Stimulated activated CD8-positive, alpha-beta memory T cell treated with anti-CD3 and anti-CD28 coated beads, Interleukin-4, amount 100 ng/mL, for 24 hours (primary cell): ENCODE measurements around the gene TNS2.

ENCODE experiments used
- DNase-seq: peaks from one replicate; pipeline ENCODE4 v3.0.0-alpha.2; 2020; ENCODE audit warnings: low read depth

Gene TNS2

DNA sequence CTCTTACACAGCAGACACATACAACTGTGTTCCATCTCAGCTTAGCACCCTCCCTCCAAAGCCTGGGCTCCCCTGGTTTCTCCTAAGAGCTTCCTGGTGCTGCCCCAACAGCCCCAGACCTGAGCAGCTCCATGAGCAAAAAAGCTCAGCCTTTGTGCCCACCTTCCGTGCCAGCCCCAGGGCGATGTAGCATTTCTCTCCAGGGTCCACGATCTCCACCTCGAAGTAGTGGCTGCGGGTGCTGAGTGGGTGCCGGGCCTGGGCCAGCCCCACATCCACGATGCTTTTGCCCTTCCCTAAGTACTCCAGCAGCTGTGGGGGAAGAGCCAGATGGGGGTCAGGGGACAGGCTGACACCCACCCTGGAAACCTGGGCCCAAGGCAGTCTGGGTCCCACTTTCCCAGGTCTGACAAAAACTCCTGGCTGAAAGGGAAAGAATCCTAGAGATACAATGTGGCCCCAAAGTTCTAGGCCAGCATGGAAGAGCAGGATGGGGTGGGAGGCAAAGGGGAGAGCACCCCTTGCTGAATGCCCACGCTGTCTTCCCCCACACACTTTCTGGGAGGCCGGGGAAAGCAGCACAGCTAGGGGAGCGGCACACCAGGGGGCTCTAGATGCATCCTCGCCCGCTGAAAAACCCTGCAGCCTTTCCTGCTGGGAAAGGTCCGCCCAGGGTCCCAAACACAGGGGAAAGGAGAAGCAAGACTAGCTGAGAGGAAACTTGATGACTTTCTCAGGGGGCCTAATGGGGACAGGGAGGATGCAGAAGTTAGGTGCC lies 18.3 kb downstream of the TNS2 start:
- DNase-seq = no peak

DNA sequence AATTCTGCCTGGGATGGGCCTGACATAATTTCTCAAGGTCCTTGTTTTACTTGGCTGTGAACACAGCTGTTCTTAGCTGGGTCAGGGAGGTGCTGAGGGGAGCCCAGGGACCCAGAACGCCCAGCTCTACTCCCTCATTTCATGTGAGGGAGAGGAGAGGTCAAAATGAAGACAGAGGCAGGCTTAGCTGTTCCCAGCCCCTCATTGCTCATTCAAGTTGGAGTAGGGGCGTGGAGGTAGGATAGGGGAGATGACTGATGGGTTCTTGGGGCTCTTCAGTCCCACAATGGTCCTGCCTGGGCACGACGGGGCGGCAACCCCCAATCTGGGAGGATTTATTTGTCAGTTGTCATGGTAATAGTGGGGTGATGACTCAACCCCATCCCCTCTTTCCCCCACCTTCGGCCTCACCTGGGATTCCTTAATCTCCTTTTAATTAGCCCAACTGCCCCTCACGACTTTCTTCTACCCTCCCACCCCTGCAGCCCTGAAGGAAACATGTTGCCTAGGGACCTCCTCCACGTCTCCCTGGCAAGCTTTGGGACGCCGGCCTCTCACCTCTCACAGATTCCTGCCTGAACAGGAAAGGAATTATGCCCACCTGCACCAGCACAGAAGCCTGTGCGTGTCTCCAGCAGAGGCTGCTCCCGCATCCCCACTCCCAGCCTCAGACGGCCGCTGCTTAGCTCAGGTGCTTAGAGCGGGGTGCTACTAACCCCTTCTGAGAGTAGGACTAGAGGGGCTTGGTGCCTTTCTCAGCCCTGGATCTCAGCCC lies 19.1 kb downstream of the TNS2 start:
- no peak for DNase-seq

DNA sequence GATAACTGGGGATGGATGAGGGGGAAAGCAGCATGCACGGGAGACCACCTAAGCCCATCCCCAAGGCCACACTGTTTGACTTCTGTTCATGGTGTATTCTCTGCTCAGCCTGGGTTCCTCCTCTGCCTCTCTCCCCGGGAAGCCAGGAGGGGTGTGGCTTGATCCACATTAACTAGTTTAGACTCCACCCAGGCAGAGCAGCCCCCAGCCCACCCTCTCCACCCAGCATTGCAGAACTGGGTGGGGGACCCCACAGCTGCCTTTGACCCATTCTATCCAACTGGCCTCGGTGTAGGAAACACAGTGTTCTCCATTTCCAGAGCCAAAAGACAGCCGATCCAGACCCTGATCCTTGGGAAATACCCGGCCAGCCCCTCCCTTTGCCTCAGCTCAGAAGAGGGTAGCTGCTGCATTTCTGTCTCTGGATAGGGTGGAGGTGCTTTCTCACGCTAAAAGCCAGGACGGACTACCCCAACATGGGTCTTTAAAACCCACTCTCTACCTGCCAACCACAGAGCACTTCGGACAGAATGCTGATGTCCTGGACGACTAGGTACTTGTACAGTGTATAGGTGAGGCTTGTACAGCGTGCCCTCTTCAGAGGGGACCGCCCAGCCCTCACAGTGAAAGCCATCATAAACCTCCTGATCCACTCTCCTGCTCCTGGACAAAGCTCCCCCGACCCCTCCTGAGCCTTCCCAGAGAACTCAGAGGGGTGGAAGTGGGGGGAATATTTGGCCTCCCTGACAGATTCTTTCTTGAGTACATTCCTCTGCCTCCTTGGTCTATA lies 20.0 kb downstream of the TNS2 start:
- DNase-seq = no peak

DNA sequence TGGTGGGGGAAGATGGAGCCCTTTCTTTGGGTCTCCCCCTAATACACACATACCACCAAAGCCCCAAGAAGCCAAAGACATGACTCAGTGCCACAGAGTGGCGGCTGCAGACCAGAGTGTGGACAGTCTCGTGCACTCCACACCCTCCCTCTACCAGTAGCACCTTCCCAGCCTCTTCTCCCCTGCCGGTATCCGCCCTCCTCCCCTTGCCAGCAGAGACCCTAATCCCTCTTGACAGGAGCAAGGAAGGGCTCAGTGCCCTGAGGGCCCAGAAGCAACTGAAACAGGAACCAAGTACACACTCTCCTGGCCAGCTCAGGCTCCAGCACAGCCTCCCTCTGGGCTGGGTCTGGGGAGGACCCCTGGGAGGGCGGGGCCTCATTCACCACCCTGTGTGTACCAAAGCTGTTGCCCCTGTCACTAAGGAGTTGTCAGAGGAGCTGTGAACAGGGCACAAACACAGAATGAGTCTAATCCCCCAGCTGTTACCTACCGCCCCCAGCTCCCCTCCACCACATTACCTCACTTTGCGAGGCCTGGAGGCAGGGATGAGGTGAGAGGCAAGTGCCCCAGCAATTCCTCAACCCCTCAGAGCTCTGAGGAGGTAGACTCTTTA lies 21.1 kb downstream of the TNS2 start:
- DNase-seq = no peak

DNA sequence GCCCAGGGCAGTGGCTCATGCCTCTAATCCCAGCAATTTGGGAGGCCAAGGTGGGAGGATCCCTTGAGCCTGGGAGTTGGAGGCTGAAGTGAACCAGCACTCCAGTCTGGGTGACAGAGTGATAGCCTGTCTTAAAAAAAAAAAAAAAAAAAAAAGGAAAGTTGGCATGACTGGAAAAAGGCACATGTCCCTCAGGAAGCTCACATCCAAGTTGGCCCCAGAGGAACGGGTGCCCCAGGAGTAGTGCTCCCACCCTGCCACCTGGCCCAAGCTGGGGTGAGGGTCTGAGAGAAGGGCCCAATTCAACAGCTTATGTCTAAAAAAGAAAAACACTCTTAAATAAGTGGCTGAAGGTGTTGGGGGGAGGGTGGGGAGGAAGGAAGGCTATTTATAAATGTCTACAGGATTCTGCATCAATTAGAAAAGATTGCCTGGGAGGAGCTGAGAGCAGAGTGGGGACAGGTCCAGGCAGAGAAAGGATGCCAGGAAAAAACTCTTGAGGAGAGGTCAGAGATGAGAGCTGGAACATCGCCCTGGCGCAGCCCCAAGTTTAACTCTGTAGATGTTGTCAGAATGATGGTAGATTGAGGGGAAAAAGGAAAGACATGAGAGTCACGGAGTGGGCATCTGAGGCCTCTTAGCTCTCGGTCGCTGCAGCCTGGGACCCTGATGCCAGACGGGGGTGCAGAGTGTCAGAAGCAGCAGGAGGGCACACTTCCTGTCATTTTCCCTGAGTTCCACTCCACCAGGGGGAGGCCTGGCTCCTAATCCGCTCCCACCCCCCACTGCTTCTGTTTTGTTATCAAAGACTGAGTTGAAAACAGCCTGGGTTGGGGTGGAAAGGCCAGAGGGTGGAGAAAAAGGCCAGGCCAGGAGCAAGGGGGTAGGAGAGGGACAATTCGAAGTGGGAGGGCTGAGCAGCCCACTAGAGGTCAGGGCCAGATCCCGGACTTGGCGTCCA lies 22.0 kb downstream of the TNS2 start:
- no peak for DNase-seq

DNA sequence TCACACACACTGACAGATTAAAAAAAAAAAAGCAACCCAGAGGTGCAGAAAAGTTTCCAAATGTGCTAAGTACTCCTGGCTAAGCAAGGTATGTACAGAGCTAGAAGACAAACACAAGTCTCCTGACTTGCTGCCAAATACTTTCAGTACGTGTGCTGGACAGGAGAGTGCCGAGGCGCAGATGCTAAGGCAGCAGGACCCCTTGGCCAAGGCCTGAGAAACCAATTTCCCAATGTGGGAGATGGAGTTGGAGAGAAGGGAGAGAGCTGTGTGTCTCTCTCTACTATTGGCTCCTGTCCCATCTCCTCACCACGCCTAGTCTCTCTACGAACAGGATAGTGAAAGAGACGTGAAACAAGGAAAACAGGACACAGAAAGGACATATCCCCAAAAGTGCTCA lies 24.0 kb downstream of the TNS2 start:
- DNase-seq = no peak

DNA sequence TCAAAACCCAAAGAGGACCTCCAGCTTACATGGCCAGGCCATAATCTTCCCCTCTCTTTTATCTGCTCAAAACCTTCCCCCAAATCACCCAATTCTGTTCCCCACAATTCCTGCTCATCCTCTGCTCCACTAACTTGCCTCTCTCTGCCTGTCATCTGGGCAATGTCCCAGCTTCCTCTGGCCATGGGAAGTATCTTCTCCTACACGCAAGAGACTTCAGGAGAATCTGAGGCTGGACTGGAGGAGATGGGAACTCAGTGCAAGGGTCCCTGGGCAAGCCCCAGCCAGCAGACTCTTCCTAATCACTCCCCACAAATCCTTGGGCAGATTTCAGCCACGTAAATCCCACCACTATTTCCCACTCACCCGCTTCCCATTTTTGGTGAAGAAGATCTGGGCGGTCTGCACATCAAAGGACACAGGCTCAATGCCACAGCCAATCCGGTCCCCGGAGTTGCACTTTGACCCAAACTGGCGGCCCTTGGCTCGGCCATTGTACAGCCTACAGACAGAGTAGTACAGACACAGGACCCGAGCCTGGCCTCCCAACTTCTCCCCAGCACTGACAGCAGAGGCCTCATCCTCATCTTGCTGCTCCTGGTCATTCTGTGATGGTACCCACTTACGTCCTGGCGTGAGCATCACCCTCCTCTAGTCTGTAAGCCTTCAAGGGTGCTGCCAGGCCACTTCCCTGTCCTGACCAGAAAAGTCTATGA lies 24.6 kb downstream of the TNS2 start:
- no peak for DNase-seq

DNA sequence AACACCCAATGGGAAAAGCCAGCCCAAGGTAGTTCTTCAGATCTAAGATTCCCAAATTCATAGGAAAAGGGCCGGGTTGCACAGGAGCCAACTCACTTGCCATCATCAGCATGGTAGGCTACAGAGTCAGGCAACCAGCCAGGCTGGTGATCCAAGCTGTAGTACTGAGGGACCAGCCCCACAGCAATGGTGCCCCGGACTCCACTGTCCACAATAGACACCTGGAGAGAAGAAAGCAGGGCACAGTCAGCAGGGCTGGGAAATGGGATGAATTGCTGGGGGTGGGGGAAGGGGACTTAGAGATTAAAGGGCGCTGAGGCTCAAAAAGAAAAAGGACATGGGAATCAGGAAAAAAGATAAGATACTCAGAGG lies 25.1 kb downstream of the TNS2 start:
- DNase-seq = no peak

DNA sequence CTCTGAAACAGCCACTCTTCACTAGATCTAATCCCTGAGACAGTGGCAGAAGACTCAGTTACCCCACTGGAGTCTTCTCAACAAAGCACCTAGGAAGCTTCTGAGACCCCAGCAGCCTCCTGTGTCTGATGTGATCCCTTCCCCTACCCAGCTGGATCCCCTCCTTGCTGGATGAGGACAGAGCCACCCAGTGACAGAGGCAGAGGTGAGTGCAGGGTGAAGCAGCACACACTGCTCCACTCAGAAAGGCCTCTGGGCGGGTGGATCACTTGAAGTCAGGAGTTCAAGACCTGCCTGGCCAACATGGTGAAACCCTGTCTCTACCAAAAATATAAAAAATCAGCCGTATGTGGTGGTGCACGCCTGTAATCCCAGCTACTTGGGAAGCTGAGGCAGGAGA lies 26.6 kb downstream of the TNS2 start:
- DNase-seq = no peak

DNA sequence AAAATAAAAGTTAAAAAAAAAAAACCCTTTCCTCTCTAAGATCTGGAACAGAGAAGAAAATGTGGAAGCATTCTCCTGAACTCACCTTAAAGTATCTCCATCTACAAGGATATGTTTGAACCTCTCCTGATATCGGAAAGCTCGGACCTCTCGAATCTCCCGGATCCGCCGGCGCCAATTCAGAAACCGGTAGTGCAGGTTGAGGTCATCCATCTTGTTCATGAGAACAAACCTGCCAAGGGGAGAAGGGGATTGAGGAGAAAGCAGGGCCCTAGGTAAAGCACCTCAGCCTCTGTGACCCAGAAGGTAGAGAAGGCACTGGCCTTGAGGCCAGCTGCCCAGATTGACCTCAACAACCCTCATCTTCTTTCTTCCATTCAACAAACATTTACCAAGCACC lies 27.2 kb downstream of the TNS2 start:
- no peak for DNase-seq

DNA sequence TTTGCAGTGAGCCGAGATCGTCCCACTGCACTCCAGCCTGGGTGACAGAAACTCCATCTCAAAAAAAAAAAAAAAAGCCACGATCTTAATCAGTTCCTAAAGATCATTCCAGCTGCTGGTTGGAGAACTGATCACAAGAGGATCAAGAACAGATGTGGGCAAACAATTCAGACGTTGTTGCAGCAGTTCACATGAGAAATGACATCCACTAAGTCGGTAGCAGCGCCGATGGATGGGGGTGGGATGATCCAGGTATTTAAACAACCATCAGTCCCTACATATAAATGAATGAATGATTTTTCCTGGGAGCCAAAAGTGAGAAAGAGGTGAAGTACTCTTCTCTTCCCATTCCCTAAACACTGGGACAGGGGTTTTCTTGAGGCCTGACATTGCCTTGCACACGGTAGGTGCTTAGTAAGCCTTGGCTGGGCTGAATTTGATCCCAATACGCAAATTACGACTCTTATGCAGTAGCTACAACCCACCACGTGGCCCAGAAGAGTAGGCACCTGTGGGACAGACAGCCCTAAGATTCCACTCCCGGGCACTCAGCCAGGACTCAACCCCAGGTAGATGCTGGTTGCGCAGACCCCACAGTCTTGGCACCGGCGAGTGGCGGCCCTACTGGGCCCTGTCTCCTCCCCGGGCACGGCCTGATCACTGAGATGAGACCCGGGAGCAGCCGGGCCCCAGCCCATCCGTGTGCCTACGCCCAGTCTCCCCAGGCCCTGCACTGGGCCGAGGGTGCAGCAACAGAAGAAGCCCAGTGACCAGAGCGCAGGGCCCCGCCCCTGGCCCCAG lies 28.8 kb downstream of the TNS2 start:
- DNase-seq = no peak

DNA sequence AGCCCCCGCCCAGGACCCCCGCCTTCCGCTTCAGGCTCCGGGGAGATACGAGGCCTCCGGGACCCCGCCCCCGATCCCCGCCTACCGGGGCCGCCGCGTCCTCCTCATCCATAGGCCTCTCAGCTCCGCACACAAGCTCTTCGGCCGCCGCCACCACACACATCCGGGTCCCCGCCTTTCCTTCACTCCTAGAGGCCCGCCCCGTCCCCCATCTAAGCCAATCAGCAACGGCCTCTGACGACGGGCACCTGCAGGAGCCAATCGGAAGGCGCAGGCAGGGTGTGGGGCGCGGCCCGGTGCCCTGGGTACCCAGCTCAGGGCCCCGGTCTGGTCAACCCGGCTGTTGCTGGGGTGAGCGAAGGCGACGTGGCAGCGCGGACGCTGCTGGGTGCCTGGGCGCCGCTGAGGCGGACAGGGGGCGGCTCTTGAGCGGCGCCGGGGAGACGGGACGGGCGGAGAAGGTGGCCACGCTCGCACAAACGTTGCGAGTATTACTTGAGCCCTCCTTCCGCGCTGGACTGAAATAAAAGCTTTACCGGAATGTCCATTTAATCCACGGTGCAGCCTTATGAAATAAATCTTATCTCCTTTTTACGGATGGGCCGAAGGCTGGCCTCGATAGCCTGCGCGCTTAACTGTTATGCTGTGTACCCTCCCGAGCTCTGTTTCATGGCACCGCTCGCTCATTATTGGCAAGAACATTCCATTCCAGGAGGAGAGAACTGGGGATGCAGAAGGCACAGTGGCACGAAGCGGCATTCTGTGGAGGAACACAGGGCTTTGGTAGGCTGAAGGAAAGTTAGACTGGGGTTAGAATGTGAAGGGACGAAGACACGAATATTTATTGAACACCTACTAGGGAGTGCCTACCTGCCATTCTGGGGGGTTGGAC lies 29.6 kb downstream of the TNS2 start, which contains the start of gene SPRYD3:
SPRYD3 (minus strand) TSS at position 165 of the 892 bp plus-strand sequence; CDS start at position 108, 57 bp downstream.
- peak; percentile 91 for DNase-seq

DNA sequence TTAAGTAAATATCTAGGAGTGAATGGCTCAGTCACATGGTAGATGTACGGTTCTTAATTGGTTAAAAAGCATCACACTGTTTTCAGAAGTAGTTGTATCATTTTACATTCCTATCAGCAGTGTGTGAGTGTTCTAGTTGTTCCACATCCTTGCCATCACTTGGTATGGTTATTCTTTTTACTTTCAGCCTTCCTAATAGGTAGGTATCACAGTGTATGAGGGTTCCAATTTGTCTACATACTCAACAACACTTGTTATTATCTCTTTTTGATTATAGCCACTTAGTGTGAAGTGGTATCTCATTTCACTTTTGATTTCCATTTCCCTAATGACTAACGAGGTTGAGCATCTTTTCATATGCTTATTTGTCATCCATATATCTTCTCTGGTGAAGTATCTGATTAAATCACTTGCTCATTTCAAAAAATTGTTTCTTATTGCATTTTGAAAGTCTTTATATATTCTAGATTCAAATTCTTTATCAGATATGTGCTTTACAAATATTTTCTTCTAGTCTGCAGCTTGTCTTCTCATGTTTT lies 32.8 kb downstream of the TNS2 start:
- DNase-seq = no peak

DNA sequence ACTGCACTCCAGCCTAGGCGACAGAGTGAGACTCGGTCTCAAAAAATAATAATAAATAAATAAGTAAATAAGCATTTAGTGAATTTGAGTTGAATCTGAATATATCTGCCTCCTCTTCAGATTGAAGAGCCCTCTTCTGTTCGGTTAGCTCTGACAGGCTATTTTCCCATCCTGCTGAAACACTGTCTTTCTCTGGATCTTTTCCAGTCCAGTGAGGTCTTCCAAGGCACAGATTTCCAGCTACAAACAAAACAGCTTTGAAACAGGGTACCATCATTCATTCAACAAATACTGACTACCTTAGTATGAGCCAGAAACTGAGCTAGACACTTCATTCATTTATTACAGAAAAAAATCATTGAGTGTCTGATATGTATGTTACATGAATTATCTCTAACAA lies 36.5 kb downstream of the TNS2 start:
- no peak for DNase-seq

DNA sequence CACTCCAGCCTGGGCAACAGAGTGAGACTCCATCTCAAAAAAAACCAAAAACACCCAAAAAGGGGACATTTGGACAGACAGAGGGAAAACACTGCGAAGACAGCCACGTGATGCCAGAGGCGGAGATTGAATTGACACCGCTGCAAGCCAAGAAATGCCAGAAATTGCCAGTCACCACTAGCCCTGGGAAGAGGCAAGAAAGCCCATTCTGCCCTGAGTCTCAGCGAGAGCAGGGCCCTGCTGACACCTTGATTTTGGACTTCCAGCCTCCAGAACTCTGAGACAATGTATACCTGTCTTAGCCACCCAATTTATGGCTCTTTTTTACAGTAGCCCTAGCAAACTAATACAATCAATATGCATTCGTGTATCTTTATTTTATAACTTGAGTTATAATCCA lies 40.2 kb downstream of the TNS2 start:
- no peak for DNase-seq

DNA sequence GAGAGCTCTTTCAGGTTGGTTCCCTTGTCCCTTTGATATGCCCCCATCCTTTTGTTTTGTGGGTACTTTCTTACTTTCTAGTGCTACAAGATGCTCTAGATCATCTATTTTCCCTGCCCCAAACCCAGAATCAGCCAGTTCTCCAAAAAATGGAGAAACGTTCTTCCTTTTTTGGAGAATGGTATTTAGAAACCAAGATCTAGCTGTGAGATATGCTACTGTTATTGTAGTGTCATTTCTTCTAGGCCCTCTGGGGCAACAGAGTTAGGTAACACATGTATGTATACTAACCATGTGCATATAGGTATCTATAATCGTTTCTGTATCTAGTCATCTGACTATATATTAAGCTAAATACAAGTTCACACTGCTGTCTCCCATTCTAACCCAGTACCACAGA lies 40.7 kb downstream of the TNS2 start:
- no peak for DNase-seq

DNA sequence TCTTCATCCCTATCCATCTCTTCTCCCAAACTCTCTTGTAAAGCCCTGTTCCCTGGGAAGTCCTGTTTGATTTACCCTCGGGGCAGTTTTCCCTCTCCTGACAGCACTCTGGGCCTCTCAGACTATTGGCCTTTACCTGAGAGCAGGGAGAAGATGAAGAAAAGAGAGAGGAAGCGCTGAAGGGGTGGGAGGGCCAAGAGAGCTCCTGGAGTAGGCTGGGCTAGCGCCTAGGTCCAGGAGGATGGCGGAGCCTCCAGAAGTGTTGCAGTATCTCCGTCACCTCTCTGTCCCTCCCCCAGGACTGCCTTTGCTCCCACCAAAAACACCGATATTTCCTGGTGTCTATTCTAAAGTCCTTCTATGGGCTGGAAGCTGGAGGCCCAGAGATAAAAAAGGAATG lies 41.9 kb downstream of the TNS2 start:
- DNase-seq = no peak

DNA sequence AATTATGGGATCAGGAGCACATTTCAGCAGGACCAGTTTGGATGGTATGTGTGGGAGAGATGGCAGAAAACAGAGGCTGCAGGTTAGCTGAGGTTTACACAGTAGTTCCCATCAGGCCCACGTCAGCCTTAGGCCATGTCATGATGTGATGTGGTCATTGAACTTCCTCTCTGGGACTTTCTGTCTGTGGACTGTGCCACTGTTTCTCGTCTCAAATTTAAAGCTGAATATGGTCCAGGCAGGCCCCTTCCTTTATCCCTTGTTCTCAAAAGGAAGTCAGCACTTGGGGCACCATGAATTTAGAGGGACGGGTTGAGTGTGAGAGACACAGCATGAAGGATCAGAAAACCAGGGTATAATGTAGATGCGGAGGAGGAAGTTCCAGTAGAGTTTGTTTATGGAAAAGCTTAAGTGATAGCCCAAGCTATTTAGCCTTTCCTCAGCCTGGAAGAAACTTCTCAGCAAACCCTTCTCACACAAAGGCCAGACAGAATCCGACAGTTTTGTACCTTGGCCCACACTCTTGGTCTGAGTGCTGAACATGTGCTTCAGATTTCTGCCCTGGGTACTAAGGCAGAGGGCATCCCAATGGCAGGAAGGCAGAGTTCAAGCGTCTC lies 44.0 kb downstream of the TNS2 start:
- no peak for DNase-seq
